GM18868 (cell line): ENCODE results near the gene CCDC91.
"Not testable (repeated sequence)": the region's sequence is repeated elsewhere in the genome, so short reads cannot be mapped to it uniquely, and the experiment has no call there.

ENCODE experiments used
- ATAC-seq: cut with Tn5 transposase; IDR thresholded peaks from one replicate; pipeline ENCODE4 v1.9.1; 2021; ENCODE audit warnings: mild to moderate bottlenecking, moderate library complexity; ENCODE audit not compliant: unreplicated experiment

The CCDC91 gene

DNA sequence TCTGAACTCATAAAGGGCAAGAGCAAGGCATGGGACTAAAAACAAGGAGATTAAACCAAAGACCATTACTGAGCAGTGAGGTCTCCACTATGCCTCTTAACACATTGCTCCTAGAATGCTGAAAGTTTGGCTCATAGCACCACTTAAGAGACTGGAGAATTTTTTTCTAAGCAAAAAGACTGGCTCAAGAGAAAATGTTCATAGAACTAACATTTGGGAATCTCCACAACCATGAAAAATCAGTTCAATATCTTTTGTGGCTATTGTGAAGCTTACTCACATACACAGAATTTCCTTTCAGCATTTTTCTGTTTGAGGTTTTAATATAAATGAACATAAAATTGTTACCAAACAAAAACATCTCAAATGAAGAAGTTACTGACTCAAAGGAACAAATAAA, 255.8 kb downstream of the CCDC91 start:
- no peak for ATAC-seq

- ATAC-seq = no peak
These were observed 263.4 kb downstream of the CCDC91 start for GRCh38 chr12:28453686-28454085.

- ATAC-seq = no peak
These were observed 266.9 kb downstream of the CCDC91 start for GRCh38 chr12:28456934-28457710.

DNA sequence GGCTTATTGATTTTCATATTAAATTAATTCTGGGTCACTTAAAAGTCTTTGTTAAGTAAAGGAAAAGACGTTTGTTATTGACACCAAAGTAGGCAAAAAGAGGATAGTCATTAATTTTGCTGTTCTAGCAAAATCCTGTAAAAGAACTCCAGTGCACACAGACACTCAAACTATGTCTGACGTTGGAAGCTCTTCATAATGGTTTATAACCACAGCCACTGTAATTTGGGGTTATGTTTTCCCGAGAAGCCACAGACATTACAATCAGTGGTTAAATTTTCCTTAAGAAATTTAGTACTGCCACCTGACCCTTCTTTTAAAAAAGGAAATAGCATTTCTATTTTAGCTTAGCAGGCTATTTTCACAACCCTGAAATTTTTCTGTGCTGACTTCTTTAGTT, 267.5 kb downstream of the CCDC91 start:
- no peak for ATAC-seq

DNA sequence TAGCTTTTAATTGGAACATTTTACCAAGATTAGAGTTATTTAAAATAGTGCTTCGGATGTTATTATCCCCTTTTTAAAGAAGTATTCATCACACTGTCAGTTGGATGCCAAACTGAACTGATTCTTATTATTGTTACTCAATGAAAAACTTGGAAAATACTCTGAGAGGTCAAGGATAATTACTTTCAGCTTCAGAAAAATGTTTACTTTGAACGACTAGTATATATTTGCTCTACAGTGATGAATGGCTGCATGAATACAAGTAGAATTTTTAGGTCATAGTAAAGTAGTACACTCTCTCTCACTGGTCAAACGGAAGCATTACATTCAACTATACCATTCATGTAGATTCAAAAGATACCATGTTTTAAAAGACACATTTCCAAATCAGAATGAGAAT, 269.2 kb downstream of the CCDC91 start:
- ATAC-seq = no peak

- peak; percentile 56 for ATAC-seq
These were observed 270.3 kb downstream of the CCDC91 start for GRCh38 chr12:28460420-28461130.

DNA sequence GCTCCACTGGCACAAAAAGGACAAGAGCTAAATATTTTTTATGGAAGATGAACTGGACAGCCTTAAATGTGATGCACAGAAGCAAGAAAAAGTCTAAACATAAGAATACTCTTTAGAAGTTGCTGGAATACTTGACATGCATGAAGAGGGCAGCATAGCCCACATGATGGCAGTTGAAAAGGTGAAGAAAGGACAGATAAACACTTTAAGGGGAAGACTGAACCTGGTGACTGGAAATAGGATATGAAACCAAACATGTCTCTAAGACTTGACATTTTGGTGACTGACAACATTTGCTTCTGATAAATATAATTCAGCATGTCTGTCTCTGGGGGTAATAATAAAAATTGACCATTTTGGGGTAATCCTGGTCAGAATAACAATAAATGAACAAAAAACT, 273.1 kb downstream of the CCDC91 start:
- no peak for ATAC-seq

DNA sequence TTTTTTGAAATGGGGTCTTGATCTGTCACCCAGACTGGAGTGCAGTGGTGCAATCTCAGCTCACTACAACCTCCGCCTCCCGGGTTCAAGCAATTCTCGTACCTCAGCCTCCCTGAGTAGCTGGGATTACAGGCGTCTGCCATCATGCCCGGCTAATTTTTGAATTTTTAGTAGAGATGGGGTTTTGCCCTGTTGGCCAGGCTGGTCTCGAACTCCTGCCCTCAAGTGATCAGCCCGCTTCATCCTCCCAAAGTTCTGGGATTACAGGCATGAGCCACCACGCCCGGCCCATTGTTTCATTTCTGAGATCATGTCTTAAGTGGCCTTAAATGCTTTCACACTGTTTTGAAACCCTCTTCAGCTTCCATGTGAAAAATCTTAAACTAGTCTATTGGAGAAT, 281.5 kb downstream of the CCDC91 start:
- ATAC-seq = not testable (repeated sequence)

DNA sequence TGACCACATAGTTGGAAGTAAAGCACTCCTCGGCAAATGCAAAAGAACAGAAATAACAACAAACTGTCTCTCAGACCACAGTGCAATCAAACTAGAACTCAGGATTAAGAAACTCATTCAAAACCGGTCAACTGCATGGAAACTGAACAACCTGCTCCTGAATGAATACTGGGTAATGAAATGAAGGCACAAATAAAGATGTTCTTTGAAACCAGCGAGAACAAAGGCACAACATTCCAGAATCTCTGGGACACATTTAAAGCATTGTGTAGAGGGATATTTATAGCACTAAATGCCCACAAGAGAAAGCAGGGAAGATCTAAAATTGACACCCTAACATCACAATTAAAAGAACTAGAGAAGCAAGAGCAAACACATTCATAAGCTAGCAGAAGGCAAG, 285.9 kb downstream of the CCDC91 start:
- ATAC-seq = not testable (repeated sequence)

- ATAC-seq = not testable (repeated sequence)
These were observed 288.8 kb downstream of the CCDC91 start for GRCh38 chr12:28479097-28479496.

DNA sequence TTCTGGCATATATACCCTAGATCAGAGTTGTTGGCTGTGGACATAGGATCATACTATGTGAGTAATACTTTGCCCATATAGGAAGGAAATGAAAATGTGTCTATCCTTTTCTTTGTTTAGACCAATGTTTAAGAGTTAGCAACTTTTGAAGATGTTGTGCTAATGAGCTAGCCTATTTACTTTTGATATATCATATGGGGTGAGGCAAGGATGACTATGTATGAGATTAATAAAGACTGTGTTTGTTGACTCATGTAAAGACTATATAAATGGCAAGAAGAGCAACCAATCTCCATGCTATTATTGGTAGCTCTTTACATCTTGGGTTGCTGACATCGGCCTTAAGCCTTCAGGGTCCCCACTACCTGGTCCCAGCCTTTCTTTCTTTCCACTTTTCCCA, 289.4 kb downstream of the CCDC91 start:
- ATAC-seq = no peak

- ATAC-seq = no peak
These were observed 293.9 kb downstream of the CCDC91 start for GRCh38 chr12:28484156-28484555.

DNA sequence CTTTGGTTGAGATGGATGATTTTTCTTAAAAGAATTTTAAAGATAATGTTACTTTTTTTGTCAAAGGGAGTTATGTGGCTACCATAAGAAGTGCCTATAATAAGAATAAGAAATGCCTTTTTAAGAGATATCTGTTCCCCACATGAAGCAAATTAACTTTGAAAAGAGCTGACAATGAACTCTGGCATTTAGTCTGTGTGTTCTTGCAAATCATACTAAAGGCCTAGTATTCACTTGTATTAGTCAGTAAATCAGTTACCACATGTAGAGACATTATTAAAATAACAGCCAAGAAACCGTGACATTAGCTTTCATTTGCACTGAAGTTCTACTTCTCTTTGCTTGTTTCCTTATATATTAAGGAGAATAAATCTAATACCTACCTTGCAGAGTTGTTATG, 296.3 kb downstream of the CCDC91 start:
- ATAC-seq = no peak

DNA sequence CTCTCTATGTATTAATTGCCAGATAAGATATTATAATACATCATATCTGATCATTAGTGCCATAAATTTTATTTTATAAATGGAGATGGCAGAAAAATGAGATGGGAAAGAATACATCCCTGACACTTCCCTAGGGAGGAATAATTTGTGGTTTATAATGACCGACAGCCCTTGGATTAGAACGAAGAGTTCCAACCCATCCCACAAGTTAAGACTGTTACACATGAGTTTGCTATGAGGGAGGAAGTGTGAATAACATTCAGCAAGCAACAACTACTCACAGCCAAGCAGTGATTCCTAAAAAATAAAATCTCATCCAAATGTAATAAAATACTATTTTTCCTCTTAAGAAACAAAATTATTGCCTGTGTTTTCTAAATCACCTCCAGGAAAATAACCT, 299.0 kb downstream of the CCDC91 start:
- ATAC-seq = no peak

- peak; percentile 99 for ATAC-seq
These were observed 307.7 kb downstream of the CCDC91 start for GRCh38 chr12:28497889-28498411.

GRCh38 chr12:28498850-28499249, 308.6 kb downstream of the CCDC91 start:
- ATAC-seq = no peak

- no peak for ATAC-seq
These were observed 310.2 kb downstream of the CCDC91 start for GRCh38 chr12:28500373-28501024.

DNA sequence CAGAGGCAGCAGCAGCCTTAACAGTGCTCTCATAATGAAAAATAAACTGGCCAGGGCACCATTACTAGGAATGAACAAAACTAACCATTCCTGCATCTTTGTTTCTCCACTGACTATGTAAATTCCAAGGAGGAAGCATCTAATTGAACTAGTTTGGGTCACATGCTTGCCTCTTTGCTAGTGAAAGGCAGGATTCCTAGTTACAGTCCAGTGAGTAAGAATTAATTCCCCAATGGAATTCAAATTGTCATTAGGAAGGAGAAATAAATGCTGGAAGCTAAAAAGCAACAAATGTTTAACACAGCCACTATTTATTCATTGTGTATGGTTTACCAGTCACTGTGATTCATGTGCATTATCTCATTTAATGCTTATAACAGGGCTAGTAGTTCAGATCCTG, 316.0 kb downstream of the CCDC91 start:
- ATAC-seq = no peak

- ATAC-seq = no peak
These were observed 316.8 kb downstream of the CCDC91 start for GRCh38 chr12:28507033-28507432.

- no peak for ATAC-seq
These were observed 317.6 kb downstream of the CCDC91 start for GRCh38 chr12:28507867-28508266.

DNA sequence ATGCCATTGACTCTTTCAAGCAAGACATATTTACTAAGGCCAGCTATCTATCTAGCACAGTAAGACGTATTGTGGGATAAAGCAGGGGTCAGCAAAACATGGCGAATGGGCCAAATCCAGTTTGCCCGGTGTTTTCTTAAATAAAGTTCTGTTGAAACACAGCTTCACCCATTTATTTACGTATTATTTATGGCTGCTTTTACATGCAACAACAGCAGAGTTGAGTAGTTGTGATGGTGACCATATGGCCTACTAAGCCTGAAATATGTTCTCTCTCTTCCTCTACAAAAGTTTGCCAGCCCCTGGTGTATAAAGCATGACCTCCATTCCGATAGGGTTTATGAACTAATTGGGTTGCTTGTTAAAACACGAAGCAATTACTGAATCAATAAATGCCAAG, 322.1 kb downstream of the CCDC91 start:
- no peak for ATAC-seq

DNA sequence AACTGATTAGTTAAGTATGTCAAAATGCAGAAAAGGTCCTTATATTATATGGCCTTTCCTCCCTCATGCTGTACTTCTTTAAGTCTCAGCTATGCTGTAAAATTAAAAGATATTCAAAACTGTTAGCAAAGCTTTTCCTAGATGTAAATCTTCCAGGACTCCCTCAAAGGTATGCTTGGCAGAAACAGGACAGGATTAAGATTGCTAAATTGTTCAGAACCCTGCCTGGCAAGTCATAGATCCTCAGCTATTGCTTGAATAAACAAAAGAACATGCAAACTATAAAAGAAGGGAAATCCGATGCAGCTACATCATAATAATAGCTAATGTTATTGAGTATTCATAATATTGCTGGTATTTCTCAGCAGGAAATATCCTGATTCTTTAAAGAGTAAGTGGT, 322.6 kb downstream of the CCDC91 start:
- ATAC-seq = no peak
